ENCODE results near the gene FGF7. TPM values are rescaled to one million over a fixed set of nuclear protein-coding genes. Genes with fewer than 3 reads are reported as not detected.
"Not testable (repeated sequence)": the region's sequence is repeated elsewhere in the genome, so short reads cannot be mapped to it uniquely, and the experiment has no call there.

FGF7 gene
- total RNA-seq, 1 donor from 2014 or later: 0.23 TPM

- no peak for DNase-seq (ENCODE audit: low spot score)
- H3K27me3 Mint-ChIP-seq (ENCODE audit: unreplicated experiment): no peaks in the 10 kb centered on the region
- no peak for TF ChIP-seq CTCF (IDR thresholded peaks at IDR 0.05; ENCODE audit: unreplicated experiment)
- H3K4me1 Mint-ChIP-seq (ENCODE audit: unreplicated experiment): no peaks in the 10 kb centered on the region
- no peak overlapping the region for H3K27ac Mint-ChIP-seq (ENCODE audit: unreplicated experiment)
- H3K4me3 Mint-ChIP-seq (ENCODE audit: unreplicated experiment): no peak overlapping the region
- no peaks in the 10 kb centered on the region for H3K36me3 Mint-ChIP-seq (ENCODE audit: low read depth, unreplicated experiment)
- no peaks in the 10 kb centered on the region for H3K9me3 Mint-ChIP-seq (ENCODE audit: unreplicated experiment)
Measured at GRCh38 chr15:49471733-49472132, 48.7 kb downstream of the FGF7 start.

GRCh38 chr15:49472338-49472737 is 49.3 kb downstream of the FGF7 start:
- H3K27me3 Mint-ChIP-seq (ENCODE audit: unreplicated experiment): no peaks in the 10 kb centered on the region
- H3K4me3 Mint-ChIP-seq (ENCODE audit: unreplicated experiment): no peak overlapping the region
- H3K36me3 Mint-ChIP-seq (ENCODE audit: low read depth, unreplicated experiment): no peaks in the 10 kb centered on the region
- no peak for DNase-seq (ENCODE audit: low spot score)
- no peaks in the 10 kb centered on the region for H3K9me3 Mint-ChIP-seq (ENCODE audit: unreplicated experiment)
- no peaks in the 10 kb centered on the region for H3K4me1 Mint-ChIP-seq (ENCODE audit: unreplicated experiment)
- no peak overlapping the region for H3K27ac Mint-ChIP-seq (ENCODE audit: unreplicated experiment)
- no peak for TF ChIP-seq CTCF (IDR thresholded peaks at IDR 0.05; ENCODE audit: unreplicated experiment)

- Mint-ChIP-seq H3K27ac (ENCODE audit: unreplicated experiment) (no peak overlapping the region), H3K4me1 (ENCODE audit: unreplicated experiment) (no peaks in the 10 kb centered on the region), H3K27me3 (ENCODE audit: unreplicated experiment) (no peaks in the 10 kb centered on the region), H3K36me3 (ENCODE audit: low read depth, unreplicated experiment) (no peaks in the 10 kb centered on the region), H3K4me3 (ENCODE audit: unreplicated experiment) (no peak overlapping the region), H3K9me3 (ENCODE audit: unreplicated experiment) (no peaks in the 10 kb centered on the region)
- no peak for DNase-seq (ENCODE audit: low spot score)
- no peak for TF ChIP-seq CTCF (IDR thresholded peaks at IDR 0.05; ENCODE audit: unreplicated experiment)
Measured at GRCh38 chr15:49473031-49473430, 50.0 kb downstream of the FGF7 start.

- H3K4me3 Mint-ChIP-seq (ENCODE audit: unreplicated experiment); H3K9me3 Mint-ChIP-seq (ENCODE audit: unreplicated experiment); H3K27me3 Mint-ChIP-seq (ENCODE audit: unreplicated experiment); DNase-seq (ENCODE audit: low spot score); H3K27ac Mint-ChIP-seq (ENCODE audit: unreplicated experiment); H3K4me1 Mint-ChIP-seq (ENCODE audit: unreplicated experiment); H3K36me3 Mint-ChIP-seq (ENCODE audit: low read depth, unreplicated experiment): not testable (repeated sequence)
Measured at GRCh38 chr15:49478021-49478420, 55.0 kb downstream of the FGF7 start.

- H3K4me3 Mint-ChIP-seq (ENCODE audit: unreplicated experiment); H3K4me1 Mint-ChIP-seq (ENCODE audit: unreplicated experiment); H3K27ac Mint-ChIP-seq (ENCODE audit: unreplicated experiment); H3K9me3 Mint-ChIP-seq (ENCODE audit: unreplicated experiment); H3K36me3 Mint-ChIP-seq (ENCODE audit: low read depth, unreplicated experiment); DNase-seq (ENCODE audit: low spot score); H3K27me3 Mint-ChIP-seq (ENCODE audit: unreplicated experiment): not testable (repeated sequence)
Measured at GRCh38 chr15:49478982-49479381, 55.9 kb downstream of the FGF7 start.

- not testable (repeated sequence) for H3K27ac Mint-ChIP-seq (ENCODE audit: unreplicated experiment)
Measured at GRCh38 chr15:49485401-49485800, 62.4 kb downstream of the FGF7 start.

GRCh38 chr15:49490966-49491365 is 67.9 kb downstream of the FGF7 start:
- Mint-ChIP-seq H3K36me3 (ENCODE audit: low read depth, unreplicated experiment) (no peaks in the 10 kb centered on the region), H3K27ac (ENCODE audit: unreplicated experiment) (no peak overlapping the region), H3K9me3 (ENCODE audit: unreplicated experiment) (no peaks in the 10 kb centered on the region), H3K27me3 (ENCODE audit: unreplicated experiment) (peaks cover 2% of the 10 kb centered on the region), H3K4me1 (ENCODE audit: unreplicated experiment) (no peaks in the 10 kb centered on the region), H3K4me3 (ENCODE audit: unreplicated experiment) (no peak overlapping the region)
- no peak for DNase-seq (ENCODE audit: low spot score)
- TF ChIP-seq CTCF (IDR thresholded peaks at IDR 0.05; ENCODE audit: unreplicated experiment): no peak

More at GRCh38 chr15:49485401-49485800, 62.4 kb downstream of the FGF7 start:
- H3K4me1 Mint-ChIP-seq (ENCODE audit: unreplicated experiment); H3K27me3 Mint-ChIP-seq (ENCODE audit: unreplicated experiment); H3K36me3 Mint-ChIP-seq (ENCODE audit: low read depth, unreplicated experiment); H3K4me3 Mint-ChIP-seq (ENCODE audit: unreplicated experiment); H3K9me3 Mint-ChIP-seq (ENCODE audit: unreplicated experiment); DNase-seq (ENCODE audit: low spot score): not testable (repeated sequence)
